Body of pancreas (tissue), 4 donors: ENCODE data around the gene TMEM119. TPM values are rescaled to one million over a fixed set of nuclear protein-coding genes. Genes with fewer than 3 reads are reported as not detected.

Experiments
- ATAC-seq: fragments of 150-250 bp; one replicate; pipeline ENCODE4 v1.9.1; 2016
- DNase-seq, 4 donors: peaks; one replicate each; pipeline ENCODE4 v3.0.0-alpha.2; 2019
- H3K27ac ChIP-seq, 4 donors: fragments of 200-600 bp; sonication (generic); 1 replicate in 3 of 4; 2 replicates in 1 of 4; pipeline versions ENCODE4 v1.5.1 to v1.6.1; 2016 to 2019; ENCODE audit warnings: mild to moderate bottlenecking in 1 of 4, mixed read lengths in 1 of 4, moderate library complexity in 1 of 4
- H3K27me3 ChIP-seq, 2 donors: fragments of 200-600 bp; sonication (generic); one replicate each; pipeline ENCODE4 v1.6.0; 2016; ENCODE audit warnings: mild to moderate bottlenecking in 1 of 2
- H3K36me3 ChIP-seq, 2 donors: fragments of 200-600 bp; sonication (generic); replicated peaks in 1 of 2; 2 replicates each; pipeline ENCODE4 v1.5.1; 2016; ENCODE audit warnings: low read depth in 2 of 2; ENCODE audit not compliant: insufficient read depth in 1 of 2
- H3K4me1 ChIP-seq: fragments of 200-600 bp; sonication (generic); one replicate; pipeline ENCODE4 v1.6.0; 2016
- H3K4me3 ChIP-seq, 2 donors: fragments of 200-600 bp; sonication (generic); 1 replicate in 1 of 2; 2 replicates in 1 of 2; pipeline ENCODE4 v1.5.1; 2016 to 2019
- H3K9me3 ChIP-seq, 3 donors: fragments of 200-600 bp; sonication (generic); 1 replicate in 2 of 3; 2 replicates in 1 of 3; pipeline ENCODE4 v1.5.1; 2016
- CTCF ChIP-seq, 7 experiments: fragments of 450-650 bp in 4 of 7; fragments of 200-600 bp in 3 of 7; sonication (generic) in 3 of 7; IDR thresholded peaks; one replicate each; pipeline ENCODE4 v1.5.1; 2016 to 2019; ENCODE audit warnings: antibody characterized with exemption in 7 of 7
- POLR2A ChIP-seq, 3 donors: fragments of 450-650 bp; IDR thresholded peaks; one replicate each; pipeline ENCODE4 v1.6.1; 2016; ENCODE audit warnings: antibody characterized with exemption in 3 of 3, mild to moderate bottlenecking in 2 of 3
- WGBS, 2 donors: methylation state at CpG; one replicate each; pipeline ENCODE4 v1.1.5; 2017; 5-methylcytosine and 5-hydroxymethylcytosine counted together
- intact Hi-C: fragments of 100-400 bp; cut with DNase I; formaldehyde crosslinking; loops from one replicate; pipeline ENCODE4 v1.15.1; 2023
- total RNA-seq, 2 donors: library from RNA; depleted of rRNA; stranded (reverse); fragments of >200 nt; gene quantifications; one replicate each; pipeline ENCODE4 v1.1.0, GENCODE V29; 2016

The TMEM119 gene
- total RNA-seq, 2 donors from 2014 or later: 5.9 to 6.5 TPM

- Histone ChIP-seq H3K4me1 (no peaks in the 10 kb centered on the region), H3K9me3 (no peaks in the 10 kb centered on the region), H3K27me3 (no peaks in the 10 kb centered on the region), H3K36me3 (no peaks in the 10 kb centered on the region), H3K27ac (no peak overlapping the region), H3K4me3 (no peak overlapping the region)
- intact Hi-C loops: loop anchor here (5.0 to 10.0 kb wide), 2 partner anchors 33 to 236 kb away; no protein-coding TSS in a partner anchor
- no peak for TF ChIP-seq POLR2A (IDR thresholded peaks at IDR 0.05)
- no peak for TF ChIP-seq CTCF (IDR thresholded peaks at IDR 0.05)
- ATAC-seq: no peak
- no peak for DNase-seq
- WGBS, 2 donors: 86 to 87% methylated on average over 3 of the region's 3 CpGs
Measured at GRCh38 chr12:108578813-108579212, 19.1 kb downstream of the TMEM119 start.

DNA sequence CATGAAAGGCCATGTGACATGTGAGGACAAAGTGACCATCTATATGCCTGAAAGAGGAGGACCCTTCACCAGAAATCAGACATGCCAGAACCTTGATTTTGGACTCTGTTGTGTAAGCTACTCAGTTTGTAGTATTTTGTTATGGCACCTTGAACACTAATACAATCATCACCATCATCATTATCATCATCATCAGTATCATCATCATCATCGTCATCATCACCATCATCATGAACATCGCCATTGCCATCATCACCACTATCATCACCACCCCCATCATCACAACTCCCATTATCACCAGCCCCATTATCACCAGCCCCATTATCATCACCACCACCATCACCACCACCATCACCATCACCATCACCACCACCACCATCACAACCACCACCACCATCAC lies 19.6 kb downstream of the TMEM119 start:
- H3K27ac ChIP-seq: no peak overlapping the region
- H3K4me3 ChIP-seq: no peak overlapping the region
- H3K9me3 ChIP-seq: no peaks in the 10 kb centered on the region
- no peaks in the 10 kb centered on the region for H3K27me3 ChIP-seq
- H3K4me1 ChIP-seq: no peaks in the 10 kb centered on the region
- TF ChIP-seq CTCF (IDR thresholded peaks at IDR 0.05) (no peak), POLR2A (IDR thresholded peaks at IDR 0.05) (no peak)
- no peak for DNase-seq
- intact Hi-C loops: loop anchor here (5.0 to 10.0 kb wide), 2 partner anchors 34 to 237 kb away; no protein-coding TSS in a partner anchor
- 61 to 80% methylated on average over 2 of the region's 2 CpGs for WGBS, 2 donors
- no peaks in the 10 kb centered on the region for H3K36me3 ChIP-seq
- no peak for ATAC-seq

DNA sequence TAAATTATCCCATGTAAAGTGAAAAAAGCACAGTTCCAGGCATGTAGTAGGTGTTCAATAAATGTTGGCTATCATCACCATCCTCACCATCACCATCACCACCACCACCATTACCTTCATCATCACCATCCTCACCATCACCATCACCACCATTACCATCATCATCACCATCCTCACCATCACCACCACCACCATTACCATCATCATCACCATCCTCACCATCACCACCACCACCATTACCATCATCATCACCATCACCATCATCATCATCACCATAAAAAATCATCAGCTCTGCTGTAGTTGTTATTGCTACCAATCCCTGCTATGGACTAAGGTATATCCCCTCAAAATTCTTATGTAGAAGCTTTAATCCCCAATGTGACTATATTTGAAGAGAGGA lies 20.4 kb downstream of the TMEM119 start:
- Histone ChIP-seq H3K27me3 (no peaks in the 10 kb centered on the region), H3K4me1 (no peaks in the 10 kb centered on the region), H3K27ac (no peak overlapping the region), H3K4me3 (no peak overlapping the region), H3K36me3 (no peaks in the 10 kb centered on the region), H3K9me3 (no peaks in the 10 kb centered on the region)
- no peak for DNase-seq
- no peak for ATAC-seq
- intact Hi-C loops: loop anchor here (5.0 to 10.0 kb wide), 2 partner anchors 35 to 237 kb away; no protein-coding TSS in a partner anchor
- TF ChIP-seq POLR2A (IDR thresholded peaks at IDR 0.05): no peak
- no peak for TF ChIP-seq CTCF (IDR thresholded peaks at IDR 0.05)

DNA sequence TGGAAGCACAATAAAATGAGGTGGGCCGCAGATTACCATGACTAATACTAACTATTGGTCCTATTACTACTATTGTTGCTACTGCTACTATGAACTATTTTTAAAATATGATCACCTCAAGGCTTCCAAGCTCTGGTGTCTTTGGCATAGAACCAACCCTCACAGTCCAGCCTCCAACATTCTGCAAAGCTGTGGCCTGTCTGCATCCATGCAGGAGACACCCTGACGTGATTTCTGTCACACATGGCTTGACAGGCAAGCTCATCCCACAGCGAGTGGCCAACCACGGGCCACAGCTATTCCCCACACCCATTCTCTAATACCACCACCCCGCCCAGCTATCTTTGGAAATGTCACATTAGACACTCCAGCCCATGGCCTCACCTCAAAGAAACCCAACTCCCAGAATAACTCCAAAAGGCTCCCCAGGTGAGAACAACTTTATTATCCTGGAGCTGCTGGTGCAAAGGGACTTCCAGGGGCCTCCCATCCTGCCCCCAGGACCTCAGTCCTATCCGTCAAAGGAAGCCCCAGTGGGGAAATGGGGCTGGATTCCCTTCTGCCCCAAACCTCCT lies 21.1 kb downstream of the TMEM119 start:
- 72 to 83% methylated on average over 6 of the region's 6 CpGs for whole genome bisulfite sequencing, 2 donors
- Histone ChIP-seq H3K4me1 (no peaks in the 10 kb centered on the region), H3K27me3 (no peaks in the 10 kb centered on the region), H3K4me3 (no peak overlapping the region), H3K27ac (no peak overlapping the region), H3K36me3 (no peaks in the 10 kb centered on the region), H3K9me3 (no peaks in the 10 kb centered on the region)
- no peak for DNase-seq
- TF ChIP-seq CTCF (IDR thresholded peaks at IDR 0.05): no peak
- no peak for TF ChIP-seq POLR2A (IDR thresholded peaks at IDR 0.05)
- intact Hi-C loops: loop anchor here (5.0 to 10.0 kb wide), 2 partner anchors 36 to 238 kb away; no protein-coding TSS in a partner anchor
- ATAC-seq: no peak
